IPS-11a (cell line): ENCODE measurements around the gene RGL2.
"Not testable (repeated sequence)": the region's sequence is repeated elsewhere in the genome, so short reads cannot be mapped to it uniquely, and the experiment has no call there.

Source experiments
- H3K4me3 ChIP-seq: one replicate; pipeline ENCODE4 v1.5.1; 2013; ENCODE audit warnings: low read depth, low read length, control low read depth

Gene RGL2

GRCh38 chr6:33273924-33274902 lies 24.5 kb downstream of the RGL2 start:
- peak overlapping the region; percentile 9 for H3K4me3 ChIP-seq

- H3K4me3 ChIP-seq: peak overlapping the region; percentile 86
Measured at GRCh38 chr6:33273129-33273923, 25.4 kb downstream of the RGL2 start.

DNA sequence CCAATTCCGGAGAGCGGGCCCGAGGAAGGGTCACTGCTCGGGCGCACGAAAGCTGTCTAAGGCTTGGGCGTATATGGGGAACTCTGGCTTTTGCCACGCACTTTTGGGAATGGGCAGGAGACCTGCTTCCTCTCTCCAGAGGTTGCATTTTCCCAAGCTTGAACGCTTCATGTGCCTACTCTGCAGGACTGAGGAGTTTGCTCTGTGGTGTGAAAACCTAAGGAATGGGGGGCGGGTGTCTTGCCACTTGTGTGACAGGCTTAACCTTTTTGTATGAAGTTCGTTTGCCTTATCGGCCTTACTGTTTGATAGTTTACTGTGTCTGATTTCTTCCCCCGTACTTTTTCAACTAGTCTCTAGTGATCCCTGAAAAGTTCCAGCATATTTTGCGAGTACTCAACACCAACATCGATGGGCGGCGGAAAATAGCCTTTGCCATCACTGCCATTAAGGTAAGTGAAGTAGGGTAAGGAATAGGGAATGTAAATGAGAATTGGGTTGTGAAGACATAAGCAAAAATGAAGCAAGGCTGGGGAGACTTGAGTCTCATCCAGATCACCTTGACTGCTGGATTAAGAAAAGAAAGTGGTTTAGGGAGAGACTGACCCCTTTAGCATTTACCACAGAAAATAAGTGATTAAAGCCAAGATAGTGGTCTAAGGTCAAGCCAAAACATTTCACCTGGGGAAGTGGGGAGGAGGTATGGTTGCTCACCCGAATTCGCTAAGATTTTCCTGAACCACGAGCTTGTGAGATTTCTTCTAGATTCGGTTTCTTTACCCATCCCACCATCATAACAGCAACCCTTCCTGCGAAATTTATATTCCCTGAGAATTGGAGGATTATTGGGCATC lies 26.2 kb downstream of the RGL2 start:
- H3K4me3 ChIP-seq: peak overlapping the region; percentile 86

GRCh38 chr6:33271468-33272274 lies 27.1 kb downstream of the RGL2 start, which contains the start of the genes RPS18 and VPS52:
TSS of gene RPS18 (plus strand) at chr6:33272075. CDS start at chr6:33272120, 45 bp downstream.
TSS of gene VPS52 (minus strand) at chr6:33271876. CDS start at chr6:33271675, 201 bp downstream.
- peak within 1 kb of the TSS; percentile 86 for H3K4me3 ChIP-seq

GRCh38 chr6:33271117-33271467 lies 27.6 kb downstream of the RGL2 start:
- peak overlapping the region; percentile 86 for H3K4me3 ChIP-seq

- no peak overlapping the region for H3K4me3 ChIP-seq
Measured at GRCh38 chr6:33264015-33264414, 34.7 kb downstream of the RGL2 start.

- H3K4me3 ChIP-seq: not testable (repeated sequence)
Measured at GRCh38 chr6:33262490-33262889, 36.3 kb downstream of the RGL2 start.

DNA sequence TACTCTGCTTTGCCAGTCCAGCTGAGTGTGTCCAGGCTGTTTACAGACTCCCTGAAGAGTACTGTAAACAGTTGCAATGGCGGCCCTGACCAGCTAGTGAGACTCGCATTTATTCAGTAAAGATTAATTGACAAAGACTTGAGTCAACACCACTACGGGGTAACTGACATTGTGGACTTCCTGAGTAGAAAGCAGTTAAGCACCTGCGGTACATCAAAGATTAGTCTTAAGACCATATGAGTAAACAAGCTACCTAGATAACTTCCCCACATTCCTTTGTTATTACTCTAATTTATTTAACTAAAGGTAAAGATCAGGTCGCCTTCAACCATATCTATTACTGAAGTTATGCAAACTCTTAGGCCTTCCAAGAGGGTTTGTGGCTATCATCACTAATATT lies 39.7 kb downstream of the RGL2 start:
- H3K4me3 ChIP-seq: no peak overlapping the region

DNA sequence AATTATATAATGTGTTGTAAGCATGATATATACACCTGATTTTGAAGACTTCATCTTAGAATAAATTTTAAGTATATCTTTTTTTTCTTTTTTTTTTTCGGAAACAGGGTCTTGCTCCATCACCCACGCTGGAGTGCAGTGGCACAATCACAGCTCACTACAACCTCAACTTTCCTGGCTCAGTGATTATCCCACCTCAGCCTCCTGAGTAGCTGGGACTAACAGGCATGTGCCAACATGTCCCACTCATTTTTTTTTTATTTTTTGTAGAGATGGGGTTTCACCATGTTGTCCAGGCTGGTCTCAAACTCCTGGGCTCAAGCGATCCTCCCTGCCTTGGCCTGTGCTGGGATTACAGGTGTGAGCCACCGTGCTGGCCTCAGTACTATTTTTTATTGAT lies 44.2 kb downstream of the RGL2 start:
- H3K4me3 ChIP-seq: no peak overlapping the region

GRCh38 chr6:33252759-33253158 lies 46.0 kb downstream of the RGL2 start:
- no peak overlapping the region for H3K4me3 ChIP-seq

DNA sequence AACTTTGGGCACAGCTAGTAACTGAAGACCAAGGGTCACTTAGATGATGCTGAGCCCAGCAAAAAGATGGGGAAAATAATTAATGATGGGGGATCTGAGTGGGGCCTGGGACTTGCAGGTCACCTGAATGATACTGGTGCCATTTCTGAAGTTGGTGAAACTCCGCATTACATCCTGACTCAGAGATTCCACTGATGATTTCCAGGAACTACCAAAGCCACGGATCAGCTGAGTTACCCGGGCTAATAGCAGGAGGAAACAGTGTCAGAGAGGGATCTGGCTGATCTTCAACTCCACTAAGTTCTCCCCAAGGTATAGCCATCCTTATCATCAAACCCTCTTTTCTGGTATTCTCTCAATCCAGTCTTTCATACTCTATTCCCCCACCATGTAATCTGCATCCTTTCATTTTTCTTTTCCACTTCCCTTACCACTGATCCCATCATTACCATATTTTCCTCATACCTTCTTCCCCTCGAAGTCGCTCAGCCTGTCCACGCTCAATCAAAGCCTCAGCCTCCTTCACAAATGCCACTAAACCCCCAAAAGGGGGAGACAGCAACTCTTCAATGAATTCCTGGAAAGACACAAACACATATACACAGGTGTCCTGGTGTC lies 47.2 kb downstream of the RGL2 start:
- H3K4me3 ChIP-seq: no peak overlapping the region

DNA sequence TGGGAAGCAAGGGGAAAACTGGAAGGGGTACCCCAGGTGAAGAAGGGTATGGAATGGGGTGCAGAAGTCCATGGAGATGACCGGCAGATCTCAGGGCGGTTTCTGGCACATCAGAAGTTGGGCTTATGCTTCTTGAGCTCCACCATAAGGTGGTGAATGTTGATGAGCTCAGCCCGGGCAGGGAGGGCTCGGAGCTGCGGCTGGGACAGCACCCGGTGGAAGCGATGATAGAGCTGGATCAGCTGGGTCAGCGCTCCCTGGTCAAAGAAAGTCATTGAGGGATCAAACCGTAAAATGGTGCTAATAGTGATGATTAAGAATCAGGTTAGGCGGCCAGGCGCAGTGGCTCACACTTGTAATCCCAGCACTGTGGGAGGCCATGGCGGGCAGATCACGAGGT lies 48.0 kb downstream of the RGL2 start:
- H3K4me3 ChIP-seq: no peak overlapping the region

DNA sequence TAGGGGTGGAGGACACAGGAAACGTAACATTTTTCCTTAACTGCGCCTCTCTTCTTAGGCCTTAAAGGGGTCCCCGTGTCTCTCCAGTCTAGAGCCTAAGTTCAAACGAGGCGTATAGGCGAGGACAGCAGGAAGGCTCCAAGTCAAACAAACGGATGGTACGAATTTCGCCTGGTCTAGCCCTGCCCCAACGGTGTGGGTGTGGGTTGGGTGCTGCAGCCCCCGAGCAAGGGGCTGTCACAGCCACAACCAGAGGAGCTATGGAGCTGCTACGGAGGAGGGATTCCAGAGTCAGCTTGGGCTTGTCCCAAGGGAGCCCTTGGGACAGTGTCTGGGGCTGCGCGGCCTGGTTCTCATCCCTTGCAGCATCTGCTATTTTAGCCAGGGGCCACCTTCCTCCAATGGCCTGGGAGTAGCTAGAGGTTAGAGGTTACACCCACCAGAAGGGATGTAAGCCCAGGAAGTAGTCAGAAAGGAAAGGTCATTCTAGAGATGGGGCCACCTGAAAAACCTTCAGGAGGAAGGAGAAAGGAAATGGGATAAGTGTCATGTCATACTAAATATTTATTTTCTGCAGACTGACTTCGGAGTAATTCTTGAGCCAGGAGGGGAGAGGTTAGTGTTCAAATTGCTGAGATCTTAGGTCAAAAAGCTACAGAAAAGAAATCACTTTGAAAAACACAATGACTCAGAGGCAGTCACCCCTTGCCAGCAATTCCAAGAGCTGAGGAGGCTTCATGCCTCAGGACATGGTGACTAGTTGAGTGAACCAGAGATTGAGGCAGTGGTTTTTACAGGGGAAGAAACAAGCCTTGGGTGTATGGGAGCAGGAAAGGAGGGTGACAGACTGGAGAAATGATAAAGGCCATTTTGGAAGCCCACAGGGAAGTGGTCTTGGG lies 48.8 kb downstream of the RGL2 start:
- H3K4me3 ChIP-seq: peak overlapping the region; percentile 67

GRCh38 chr6:33248932-33249731 lies 49.6 kb downstream of the RGL2 start:
- H3K4me3 ChIP-seq: peak overlapping the region; percentile 67

GRCh38 chr6:33248643-33248931 lies 50.2 kb downstream of the RGL2 start:
- peak overlapping the region; percentile 24 for H3K4me3 ChIP-seq

GRCh38 chr6:33247977-33248642 lies 50.6 kb downstream of the RGL2 start:
- no peak overlapping the region for H3K4me3 ChIP-seq

DNA sequence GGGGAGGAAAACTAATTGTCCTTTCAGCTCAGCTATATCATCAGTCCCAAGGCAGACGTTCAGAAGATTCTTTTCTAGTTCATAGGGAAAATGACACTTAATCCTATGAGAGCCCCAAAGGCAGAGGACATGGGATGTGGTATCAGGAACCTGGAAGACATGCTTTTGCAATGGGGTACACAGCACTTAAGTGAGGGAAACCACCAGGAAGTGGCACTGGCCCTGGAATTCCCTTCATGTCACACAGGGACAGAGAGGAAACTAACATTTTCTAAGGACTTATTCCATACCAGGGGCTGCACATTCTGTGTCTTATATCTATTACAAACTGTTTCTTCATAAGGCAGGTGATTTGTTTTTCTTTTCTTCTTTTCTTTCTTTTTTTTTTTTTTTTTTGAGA lies 55.3 kb downstream of the RGL2 start:
- H3K4me3 ChIP-seq: no peak overlapping the region
